ENCODE results near the gene NBEAL2.
A peak's percentile ranks its signal among the peaks of the same experiment; 100 is the strongest.

The NBEAL2 gene, protein sequence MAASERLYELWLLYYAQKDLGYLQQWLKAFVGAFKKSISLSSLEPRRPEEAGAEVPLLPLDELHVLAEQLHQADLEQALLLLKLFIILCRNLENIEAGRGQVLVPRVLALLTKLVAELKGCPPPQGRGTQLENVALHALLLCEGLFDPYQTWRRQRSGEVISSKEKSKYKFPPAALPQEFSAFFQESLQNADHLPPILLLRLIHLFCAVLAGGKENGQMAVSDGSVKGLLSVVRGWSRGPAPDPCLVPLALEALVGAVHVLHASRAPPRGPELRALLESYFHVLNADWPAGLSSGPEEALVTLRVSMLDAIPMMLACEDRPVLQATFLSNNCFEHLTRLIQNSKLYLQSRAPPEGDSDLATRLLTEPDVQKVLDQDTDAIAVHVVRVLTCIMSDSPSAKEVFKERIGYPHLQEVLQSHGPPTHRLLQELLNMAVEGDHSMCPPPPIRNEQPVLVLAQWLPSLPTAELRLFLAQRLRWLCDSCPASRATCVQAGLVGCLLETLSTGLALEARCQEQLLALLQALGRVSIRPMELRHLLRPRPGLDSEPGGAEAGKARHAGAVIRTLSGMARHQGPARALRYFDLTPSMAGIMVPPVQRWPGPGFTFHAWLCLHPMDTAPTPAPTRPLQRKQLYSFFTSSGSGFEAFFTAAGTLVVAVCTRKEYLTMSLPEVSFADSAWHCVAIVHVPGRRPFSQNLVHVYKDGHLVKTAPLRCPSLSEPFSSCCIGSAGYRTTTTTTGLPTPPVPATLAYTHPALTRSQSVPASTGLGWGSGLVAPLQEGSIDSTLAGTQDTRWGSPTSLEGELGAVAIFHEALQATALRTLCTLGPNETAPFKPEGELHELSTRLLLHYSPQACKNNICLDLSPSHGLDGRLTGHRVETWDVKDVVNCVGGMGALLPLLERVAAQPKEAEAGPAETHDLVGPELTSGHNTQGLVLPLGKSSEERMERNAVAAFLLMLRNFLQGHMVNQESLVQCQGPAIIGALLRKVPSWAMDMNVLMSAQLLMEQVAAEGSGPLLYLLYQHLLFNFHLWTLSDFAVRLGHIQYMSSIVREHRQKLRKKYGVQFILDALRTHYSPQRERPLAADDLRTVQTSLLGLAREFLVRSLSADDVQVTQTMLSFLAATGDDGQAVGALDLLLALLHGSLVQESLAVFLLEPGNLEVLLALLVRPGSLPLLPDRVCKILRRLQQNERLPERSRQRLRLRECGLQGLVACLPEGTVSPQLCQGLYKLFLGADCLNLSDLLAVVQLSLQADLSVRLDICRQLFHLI (N-terminal part only)

DNA sequence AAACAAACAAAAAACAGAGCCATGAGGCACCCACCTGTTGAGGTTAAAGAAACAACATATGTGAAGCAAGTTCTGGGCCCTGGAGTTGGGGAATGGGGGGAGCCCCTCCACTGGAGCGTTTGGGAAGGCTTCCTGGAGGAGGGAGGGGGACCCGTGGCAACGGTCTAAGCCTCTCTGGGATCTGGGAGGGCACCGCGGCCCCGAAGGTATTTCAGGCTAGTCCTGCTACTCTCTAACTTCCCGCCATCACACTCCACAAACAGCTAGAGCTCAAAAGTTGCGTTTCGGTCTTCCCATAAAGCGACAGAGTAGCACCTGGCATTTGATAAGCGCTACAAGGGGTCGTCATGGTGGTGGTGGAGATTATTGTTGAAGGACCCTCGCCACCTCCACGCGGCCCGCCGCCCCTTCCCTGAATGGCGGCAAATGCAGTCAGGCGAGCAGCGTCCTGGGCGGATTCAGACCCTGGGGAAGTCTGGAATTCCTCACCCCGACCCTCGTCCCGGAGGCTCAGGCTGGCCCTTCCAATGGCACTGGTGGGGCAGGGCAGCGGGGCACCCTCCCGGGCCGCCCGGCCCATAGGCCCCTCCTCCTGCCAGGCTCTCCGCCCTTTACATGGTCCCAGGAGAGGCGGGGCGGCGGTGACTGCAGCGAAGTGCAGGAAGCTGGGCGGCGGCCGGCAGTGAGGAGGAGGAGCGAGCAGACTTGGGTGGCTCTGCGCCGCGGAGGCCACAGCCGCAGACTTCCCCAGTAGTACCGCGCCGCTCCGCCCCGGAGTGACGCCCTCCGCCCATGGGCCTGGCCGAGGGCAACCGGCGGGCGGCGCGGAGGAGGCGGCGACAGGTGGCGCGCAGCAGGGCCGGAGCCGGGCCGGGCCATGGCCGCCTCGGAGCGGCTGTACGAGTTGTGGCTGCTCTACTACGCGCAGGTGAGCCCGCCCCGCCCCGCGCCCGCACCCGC, at the start of gene NBEAL2:
Gene NBEAL2 (plus strand): TSS at position 682 of the 960 bp plus-strand sequence. CDS start 196 bp downstream, at position 878.
- peak; percentile 89 for DNase-seq

DNA sequence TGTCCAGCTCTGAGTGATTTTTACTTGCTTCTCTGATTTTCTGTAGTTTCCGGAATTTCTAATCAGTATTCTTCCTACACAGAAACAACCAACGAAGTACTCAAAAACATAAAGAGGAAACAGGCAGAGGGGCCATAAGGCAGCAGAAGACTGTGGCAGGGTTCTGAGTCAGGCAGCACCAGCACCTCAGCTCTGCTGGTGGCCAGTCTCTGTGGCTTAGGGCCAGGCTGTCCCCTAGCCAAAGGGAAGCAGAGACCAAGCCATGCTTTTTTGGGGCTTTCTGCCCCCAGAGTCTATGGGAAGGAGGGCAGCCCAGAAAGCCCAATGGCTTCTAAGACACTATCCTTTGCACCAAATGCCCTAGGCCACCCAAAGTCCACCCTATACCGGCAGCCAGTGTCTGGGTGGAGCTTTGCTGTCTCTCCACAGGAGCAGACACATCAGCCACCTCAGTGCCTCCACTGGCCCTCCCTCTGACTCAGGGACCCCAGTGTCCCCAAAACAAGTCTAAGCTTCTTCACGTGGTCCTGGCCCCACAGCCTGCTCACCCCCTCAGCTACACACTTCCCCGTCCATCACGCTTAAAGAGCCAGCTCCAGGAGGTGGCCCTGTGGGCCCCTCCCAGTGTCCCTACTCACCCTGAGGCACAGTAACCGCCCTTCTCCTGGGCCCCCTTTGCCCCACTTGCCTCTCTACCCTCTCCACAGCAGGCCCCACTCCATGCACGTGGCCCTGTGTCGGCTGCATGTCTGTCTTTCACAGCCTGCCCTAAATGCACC, 49.1 kb upstream of the NBEAL2 start:
- DNase-seq: no peak

DNA sequence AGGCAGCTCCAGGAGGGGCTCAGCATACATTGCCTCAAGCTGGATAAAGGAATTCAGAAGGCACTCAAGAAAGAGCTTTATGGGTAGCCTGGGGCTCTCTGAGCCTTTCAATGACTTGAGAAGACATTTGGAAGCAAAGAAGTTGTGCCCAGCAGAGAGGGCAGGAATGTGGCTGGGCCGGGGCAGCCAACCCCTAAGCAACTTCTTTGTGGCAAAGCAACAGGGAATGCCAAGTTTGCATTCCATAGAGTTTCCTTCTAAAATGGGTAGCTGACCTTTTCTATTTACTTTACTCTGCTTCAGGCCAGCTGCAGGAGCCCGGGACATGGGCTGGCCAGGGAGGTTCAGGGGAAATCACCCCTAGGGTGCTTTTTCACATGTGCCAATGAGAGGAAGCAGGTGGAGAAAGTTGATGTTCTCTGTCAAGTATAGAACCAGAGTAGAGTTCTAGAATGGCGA, 48.5 kb upstream of the NBEAL2 start:
- no peak for DNase-seq

DNA sequence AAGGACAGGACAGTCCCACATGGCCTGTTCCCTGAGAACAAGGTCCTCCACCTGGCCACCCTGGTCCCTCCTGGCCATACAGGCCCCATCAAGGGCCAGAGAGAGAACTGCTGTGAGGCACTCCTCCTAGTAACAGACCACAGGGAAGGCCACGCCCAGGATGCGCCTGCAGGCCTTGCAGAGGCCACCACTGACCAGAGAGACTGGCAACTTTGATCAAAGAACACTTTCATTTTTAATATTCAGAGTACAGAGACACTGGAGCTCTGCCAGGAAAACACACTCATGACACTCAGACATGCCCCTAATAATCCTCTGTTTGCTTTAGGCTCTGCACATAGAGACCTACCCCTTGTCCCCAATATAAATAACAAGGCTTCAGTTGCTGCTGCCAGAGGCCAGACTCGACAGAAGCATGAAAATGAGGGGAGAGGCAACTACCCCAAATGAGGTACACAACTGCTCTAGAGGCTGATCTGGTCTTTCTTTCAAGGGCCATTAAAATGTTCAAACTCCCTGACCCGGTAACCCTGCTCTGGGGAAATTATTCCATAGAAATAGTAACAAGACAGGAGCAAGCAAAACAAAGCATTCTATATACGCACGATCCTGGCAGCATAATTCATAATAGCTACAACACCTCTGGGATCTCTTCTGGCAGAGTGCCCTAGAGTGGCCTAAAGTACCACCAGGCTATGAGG, 47.7 kb upstream of the NBEAL2 start:
- peak; percentile 52 for DNase-seq

DNA sequence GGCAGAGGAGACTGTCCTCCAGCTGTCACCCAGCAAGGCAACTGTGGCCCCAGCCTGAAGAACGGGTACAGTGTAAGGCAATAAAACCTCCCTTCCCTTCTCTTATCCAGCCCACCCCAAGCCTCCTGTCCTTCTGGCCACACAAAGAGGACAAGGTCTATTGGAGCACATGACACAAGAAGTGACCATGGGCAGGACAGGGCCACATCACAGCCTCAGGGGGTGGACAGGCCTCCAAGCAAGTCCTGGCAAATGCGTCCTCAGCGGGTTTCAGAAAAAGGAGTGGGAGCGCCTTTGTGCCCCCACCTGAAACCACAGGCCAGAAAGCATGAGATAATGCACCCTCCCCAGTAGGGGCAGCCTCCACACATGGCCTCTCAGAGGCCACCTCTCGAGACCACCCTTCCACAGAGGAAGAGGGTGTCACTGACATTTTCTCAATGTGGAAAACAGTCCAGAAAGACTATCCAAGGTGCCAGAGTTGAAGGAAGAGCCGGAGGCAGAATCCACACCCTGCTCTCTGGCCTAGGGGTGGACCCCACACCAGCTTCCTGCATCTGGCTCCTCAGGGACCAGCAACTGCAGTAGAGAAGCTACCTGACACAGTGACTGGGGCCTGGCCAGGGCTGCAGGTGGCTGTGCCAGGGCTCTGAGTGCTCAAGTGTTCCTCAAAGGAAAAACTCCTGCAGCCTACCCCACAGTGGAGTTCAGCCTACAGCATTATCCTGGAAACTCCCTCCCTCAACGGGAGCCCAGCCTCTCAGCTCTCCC, 46.8 kb upstream of the NBEAL2 start:
- DNase-seq: no peak

DNA sequence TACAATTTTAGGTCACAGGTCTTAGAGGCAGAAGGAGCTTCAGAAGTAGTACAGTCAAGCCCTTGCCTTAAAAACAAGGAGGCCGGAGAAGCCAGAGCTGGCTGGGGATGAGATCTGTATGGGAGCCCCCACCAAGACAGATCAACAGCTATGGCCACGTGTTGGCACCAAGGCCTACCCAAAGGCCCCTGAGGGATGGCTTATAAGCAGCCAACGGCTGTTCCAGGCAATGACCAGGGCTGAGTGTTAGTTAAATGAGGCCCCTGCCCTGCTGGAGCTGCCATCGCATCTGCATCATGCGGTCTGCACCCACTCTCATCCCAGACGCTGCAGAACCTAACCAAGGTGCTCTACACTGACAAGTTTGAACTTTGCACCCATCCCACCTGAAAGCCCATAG, 46.2 kb upstream of the NBEAL2 start:
- no peak for DNase-seq

DNA sequence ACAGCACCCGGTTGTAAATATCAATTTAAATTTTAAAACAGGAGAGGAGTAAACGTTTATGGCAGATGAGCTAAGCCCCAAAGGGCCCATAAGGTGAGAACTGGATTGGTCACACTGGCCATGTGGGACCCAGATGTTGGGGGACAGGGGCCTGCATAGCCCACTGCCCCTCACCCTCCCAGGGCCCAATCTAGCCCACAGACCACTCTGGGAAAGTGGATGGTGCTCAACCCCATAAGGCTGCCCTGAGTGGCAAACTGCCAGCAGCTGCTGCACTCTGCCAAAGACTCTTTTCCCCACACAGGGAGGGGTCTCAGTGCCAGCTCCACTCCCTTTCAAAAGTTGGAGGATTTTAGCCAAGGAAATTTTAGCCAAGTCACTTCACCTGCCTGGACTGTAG, 45.4 kb upstream of the NBEAL2 start:
- peak; percentile 18 for DNase-seq

DNA sequence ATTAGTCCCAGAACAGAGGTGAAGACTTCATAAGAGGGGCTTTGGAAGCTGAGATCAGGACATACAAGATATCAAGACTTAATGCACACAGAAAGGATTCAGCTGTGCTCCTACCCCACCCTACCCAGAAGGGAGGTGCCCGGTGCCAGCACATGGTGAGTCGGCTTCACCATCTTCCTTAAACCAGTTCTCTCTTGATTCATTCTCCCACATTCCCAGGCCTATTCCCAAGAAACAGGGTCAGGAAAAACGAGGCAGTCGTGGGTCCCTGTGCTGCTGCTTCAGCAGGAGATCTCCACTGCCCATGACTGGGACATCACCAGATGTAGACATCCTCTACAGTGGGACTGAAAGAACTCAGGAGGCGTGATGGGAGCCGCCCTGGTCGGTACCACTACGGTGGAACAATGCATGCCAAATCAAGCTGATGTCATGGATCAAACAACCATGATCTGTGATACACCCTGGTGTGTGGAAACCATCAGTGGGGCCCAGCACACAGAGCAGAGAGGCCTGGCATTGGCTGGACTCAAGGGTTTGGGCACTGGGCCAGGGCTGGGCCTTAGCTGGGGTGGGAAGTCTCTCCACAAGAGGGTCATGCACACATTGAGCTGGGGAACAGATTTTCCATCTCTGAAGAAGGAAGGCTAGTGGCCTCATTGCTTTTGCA, 44.8 kb upstream of the NBEAL2 start:
- peak; percentile 48 for DNase-seq

DNA sequence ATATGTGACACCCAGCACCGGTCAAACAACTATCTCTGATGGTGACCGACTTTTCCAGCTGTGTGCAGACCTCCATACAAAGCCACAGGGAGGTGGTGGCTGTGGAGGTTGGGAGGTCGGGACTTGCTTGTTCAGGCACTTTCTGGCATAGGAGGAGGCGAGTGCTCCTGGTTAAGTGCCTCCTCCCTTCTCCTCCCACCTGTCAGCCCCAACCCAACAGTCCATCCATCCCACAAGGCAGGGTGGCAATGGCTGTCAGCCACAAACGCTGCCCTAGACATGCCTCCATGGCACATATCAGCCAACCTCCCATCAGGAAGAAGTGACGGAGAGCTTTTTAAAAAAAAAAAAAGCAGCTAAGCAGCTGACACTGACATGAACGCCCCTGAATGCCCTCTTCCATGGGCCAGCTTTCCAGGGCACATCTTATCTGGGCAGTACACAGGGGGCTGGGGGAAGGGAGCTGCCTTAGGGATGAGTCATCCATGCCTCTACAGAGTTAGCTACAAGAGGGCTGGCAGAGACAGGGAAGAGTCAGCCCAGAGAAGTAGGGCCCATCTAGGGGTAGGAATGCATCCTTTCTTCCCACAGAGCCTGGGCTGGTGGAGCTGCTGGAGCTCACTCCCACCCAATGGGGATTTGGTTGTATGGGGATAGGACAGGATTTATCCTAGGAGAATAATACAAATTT, 44.2 kb upstream of the NBEAL2 start:
- DNase-seq: peak; percentile 40

DNA sequence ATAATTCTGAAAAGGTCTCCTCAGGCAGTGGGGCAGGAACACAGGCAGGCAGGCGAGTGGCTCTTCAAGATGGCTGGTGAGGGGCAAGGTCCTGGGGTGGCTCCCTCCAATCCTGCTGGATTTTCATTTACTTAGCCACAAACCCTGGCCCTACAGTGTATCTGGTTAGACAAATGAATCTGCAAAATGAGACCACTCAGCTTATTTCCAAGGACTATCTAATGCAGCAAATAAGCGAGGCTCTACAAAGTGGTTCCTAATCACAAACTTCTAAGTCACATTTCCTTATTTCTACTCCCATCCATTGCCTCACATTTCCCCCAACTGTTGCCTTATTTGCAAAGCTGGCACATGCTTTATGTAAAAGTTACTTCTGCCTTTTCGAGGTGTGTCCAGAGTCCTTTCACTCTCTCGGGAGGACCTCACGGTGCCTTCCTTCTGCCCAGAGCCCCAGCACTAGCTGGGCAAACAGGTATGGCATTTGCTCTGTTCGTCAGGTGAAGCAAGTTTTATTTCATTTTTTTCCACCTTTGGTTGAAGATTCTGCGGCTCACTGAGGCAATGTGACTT, 43.4 kb upstream of the NBEAL2 start:
- DNase-seq: no peak

DNA sequence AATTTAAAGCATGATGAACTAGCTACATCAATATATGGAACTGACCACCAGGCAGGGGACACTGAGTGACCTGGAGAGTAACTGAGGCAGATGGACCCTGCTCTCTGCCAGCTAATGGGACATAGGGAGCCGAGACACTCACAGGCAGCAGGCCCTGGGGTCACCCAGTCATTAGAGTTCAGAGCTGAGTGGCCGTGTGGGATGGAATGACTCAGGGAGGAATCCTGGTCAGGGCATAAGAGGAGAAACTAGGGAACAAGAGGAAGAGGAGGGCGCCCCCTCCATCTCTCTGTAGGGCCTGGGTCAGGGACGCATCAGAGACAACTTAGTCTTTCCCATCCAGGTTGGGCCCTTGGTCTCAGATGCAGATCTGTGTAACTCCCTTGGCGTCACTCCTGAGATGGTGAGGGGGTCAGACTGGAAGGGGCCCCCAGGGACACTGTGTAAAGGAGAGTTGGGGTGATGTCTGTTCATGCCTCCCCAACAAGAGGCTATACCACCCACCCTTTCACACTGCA, 42.7 kb upstream of the NBEAL2 start:
- DNase-seq: no peak

DNA sequence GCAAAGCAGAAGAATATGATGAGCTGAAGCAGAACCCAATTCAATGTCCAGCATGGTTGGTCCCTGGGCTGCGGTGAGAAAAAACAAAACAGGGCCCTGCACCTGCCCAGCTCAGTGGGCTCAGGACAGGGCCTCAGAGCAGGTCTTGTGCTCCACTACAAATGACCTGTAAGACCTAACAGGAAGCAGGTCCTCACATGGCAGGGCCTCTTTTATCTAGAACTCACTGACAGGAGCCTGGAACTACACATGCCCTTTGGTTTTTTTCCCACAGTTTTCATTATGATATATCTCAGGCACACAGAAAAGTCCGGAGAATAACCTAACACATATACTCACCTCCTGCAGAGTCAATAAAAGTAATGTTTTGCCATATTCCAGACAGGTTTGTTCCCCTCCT, 41.3 kb upstream of the NBEAL2 start:
- DNase-seq: no peak

DNA sequence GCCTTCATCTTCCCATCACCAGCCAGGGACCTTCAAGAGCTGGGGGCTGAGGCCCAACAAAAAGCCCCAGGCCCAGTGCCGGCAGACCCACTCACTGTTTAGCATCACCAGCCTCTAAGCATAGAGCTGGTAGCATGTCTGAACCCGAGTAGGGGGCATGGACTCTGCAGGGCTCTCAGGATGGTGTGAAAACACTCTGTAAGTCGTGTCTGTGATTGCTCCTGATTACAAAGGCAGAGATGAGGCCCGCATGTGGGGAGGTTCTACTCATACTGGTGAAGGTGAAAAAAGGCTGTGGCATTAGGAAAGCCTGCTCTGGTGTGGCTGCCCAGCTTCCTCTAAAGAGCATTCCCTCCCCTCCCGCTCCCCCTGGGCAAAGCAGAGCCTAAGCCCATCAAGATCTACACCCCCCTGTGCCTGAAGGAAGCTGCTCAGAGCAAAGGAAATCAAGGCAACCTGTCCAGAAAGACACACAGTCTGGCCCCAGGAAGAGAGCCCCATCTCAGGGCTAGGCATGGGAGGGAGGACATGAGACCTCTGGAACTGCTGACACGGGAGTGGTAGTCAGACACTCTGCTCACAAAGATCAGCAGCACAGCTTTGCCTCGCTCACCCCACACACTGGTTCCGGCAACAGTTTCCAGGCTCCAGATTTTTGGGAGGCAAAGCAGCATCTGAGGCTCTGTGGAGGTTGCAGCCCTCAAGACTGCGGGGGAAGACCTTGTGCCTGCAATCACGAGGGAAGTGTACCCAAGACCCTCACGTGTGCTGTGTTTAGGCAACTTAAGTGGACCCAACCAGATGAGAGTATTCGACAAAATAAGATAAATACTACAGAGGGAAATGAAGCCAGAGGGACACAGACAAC, 39.7 kb upstream of the NBEAL2 start:
- DNase-seq: no peak

DNA sequence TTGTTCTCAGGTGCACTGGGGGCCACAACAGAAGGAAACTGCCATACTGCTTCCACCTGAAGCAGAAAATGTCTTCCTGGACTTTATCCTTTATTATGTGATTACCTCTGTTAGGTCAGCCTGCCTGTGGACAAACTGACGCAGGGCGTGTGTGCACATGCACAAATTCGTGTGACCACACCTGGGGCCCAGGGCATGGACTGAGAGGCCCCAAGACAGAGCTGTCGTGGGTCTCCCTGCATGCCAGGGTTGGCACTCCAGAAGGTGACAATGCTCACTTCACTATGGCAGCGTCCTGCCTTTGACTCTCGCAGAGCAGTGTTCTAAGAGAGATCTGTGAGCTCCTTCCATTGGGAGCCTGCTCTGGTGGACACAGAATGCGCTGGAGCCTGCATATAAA, 37.4 kb upstream of the NBEAL2 start:
- DNase-seq: no peak

DNA sequence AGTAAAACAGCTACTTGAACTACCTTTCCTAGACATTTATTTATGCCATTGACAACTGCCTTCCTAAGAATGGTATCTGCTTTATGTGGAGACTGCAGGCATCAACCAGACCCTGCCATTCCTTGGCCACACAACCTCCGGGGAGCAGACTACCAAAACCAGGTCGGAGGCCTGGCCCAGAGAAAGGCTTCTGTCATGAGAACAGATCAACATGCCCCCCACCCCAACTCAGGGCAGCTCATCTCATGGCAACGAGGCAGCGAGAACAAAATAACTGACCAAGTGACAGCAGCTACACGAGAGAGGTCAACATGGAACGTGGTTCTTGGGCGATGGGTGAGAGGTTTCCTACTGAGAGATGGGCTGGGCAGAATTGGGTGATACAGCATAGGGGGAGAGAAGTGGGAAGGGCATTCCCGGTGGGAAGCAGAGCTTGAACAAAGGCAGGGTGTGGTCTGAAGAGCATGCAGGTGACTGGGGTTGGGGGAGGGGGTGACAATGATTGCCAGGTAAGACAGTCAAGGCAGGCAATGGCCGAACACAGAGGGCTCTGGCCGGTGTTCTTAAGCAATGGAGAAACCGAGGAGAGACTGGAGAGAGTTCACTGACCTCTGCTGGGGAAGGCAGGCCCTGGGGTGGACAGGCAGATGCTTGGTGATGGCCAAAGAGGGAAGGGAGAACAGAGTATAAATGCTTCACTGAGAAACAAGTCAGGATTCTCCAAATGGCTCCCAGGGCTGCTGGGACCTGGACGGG, 36.8 kb upstream of the NBEAL2 start:
- DNase-seq: no peak
